ENCODE results near the gene ERBB4. TPM values are rescaled to one million over a fixed set of nuclear protein-coding genes. Genes with fewer than 3 reads are reported as not detected.

The ERBB4 gene
- total and polyA plus RNA-seq, 10 of the 15 experiments (the other 5 are each of a cell fraction or from before 2014, with no cell fraction given), result under 0.01 to 0.23 (median 0.01) TPM; not detected in 4

DNA sequence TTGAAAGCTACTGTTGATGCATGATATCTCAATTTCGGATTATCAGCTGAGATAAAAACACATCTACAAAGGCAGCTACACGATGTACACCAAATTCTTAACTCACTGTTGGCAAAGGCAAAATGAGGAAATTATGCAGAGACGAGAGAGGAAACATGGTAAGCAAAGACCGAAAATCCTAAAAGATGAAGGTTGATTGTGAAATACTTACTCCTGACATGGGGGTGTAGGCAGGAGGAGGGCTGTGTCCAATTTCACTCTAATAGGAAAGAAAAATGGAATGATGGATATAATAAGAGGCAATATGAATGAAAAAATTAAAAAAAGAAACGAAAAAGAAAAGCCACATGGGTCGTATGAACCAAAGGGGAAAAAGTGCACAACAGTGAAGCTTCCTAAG is 1150.9 kb downstream of the ERBB4 start:
- TF ChIP-seq SMAD5 (IDR thresholded peaks at IDR 0.05; ENCODE audit: low read depth), result no peak
- TF ChIP-seq HCFC1 (IDR thresholded peaks at IDR 0.05; ENCODE audit: low read length), result no peak
- TF ChIP-seq SP1 (IDR thresholded peaks at IDR 0.05; ENCODE audit: low read depth, low read length), result no peak
- TF ChIP-seq SMAD1 (IDR thresholded peaks at IDR 0.05; ENCODE audit: low read depth, partially characterized antibody), result no peak
- no peak for TF ChIP-seq HDAC6 (IDR thresholded peaks at IDR 0.05; ENCODE audit: unreplicated experiment)
- no peak for TF ChIP-seq NR2C1 (IDR thresholded peaks at IDR 0.05)
- no peak for TF ChIP-seq KDM1A (IDR thresholded peaks at IDR 0.05; ENCODE audit: borderline replicate concordance)
- TF ChIP-seq FOXM1 (IDR thresholded peaks at IDR 0.05; ENCODE audit: low read depth, low read length), result no peak
- TF ChIP-seq BCL11A (IDR thresholded peaks at IDR 0.05; ENCODE audit: low read depth, low read length), result no peak
- TF ChIP-seq ESRRA (IDR thresholded peaks at IDR 0.05; ENCODE audit: low read length), result no peak
- no peak for TF ChIP-seq MTA3 (IDR thresholded peaks at IDR 0.05; ENCODE audit: borderline replicate concordance, low read length)
- TF ChIP-seq, protein P1, sequence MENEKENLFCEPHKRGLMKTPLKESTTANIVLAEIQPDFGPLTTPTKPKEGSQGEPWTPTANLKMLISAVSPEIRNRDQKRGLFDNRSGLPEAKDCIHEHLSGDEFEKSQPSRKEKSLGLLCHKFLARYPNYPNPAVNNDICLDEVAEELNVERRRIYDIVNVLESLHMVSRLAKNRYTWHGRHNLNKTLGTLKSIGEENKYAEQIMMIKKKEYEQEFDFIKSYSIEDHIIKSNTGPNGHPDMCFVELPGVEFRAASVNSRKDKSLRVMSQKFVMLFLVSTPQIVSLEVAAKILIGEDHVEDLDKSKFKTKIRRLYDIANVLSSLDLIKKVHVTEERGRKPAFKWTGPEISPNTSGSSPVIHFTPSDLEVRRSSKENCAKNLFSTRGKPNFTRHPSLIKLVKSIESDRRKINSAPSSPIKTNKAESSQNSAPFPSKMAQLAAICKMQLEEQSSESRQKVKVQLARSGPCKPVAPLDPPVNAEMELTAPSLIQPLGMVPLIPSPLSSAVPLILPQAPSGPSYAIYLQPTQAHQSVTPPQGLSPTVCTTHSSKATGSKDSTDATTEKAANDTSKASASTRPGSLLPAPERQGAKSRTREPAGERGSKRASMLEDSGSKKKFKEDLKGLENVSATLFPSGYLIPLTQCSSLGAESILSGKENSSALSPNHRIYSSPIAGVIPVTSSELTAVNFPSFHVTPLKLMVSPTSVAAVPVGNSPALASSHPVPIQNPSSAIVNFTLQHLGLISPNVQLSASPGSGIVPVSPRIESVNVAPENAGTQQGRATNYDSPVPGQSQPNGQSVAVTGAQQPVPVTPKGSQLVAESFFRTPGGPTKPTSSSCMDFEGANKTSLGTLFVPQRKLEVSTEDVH (IDR thresholded peaks at IDR 0.05; ENCODE audit: low read depth, partially characterized antibody), result no peak
- no peak for TF ChIP-seq JUND (IDR thresholded peaks at IDR 0.05; ENCODE audit: low read depth, low read length)
- TF ChIP-seq YY1 (IDR thresholded peaks at IDR 0.05; ENCODE audit: low read depth, low read length), result no peak
- TF ChIP-seq ZNF207 (IDR thresholded peaks at IDR 0.05; ENCODE audit: borderline replicate concordance), result no peak
- H3K4me2 ChIP-seq (ENCODE audit: control insufficient read depth, insufficient read depth), result no peak overlapping the region
- ATAC-seq (no peak), FAIRE-seq (no peak), DNase-seq (ENCODE audit: low read depth, low spot score) (no peak)
- H3K79me2 ChIP-seq (ENCODE audit: control insufficient read depth, insufficient read depth, low read length), result no peaks in the 10 kb centered on the region
- no peaks in the 10 kb centered on the region for H3K9me3 ChIP-seq (replicated peaks; ENCODE audit: control insufficient read depth, insufficient read depth, low read length)
- no peaks in the 10 kb centered on the region for H4K20me1 ChIP-seq (ENCODE audit: control insufficient read depth, insufficient read depth)
- ChIA-PET POLR2A (no interaction called here), SMC1A (ENCODE audit: uncharacterized antibody, unreplicated experiment) (interaction anchor here (0.8 to 0.9 kb wide), 2 partner anchors 10 to 19 kb away, joined by 3 read pairs; no protein-coding TSS in a partner anchor), RAD21 (ENCODE audit: unreplicated experiment) (no interaction called here), CTCF (no interaction called here)
- no peaks in the 10 kb centered on the region for H3K4me1 ChIP-seq (ENCODE audit: control insufficient read depth, insufficient read depth, low read length)
- no peak overlapping the region for H3K4me3 ChIP-seq
- H3K27me3 ChIP-seq (replicated peaks in 1 of 2; ENCODE audit: control insufficient read depth in 2 of 2, insufficient read depth in 2 of 2, low read length in 1 of 2), result no peaks in the 10 kb centered on the region
- BruUV-seq (replicated peaks), result no TSS peak
- in situ Hi-C loops (cut with MboI) (no loop called here), intact Hi-C loops (cut with micrococcal nuclease; ENCODE audit: unreplicated experiment) (no loop called here)
- H3K9ac ChIP-seq (ENCODE audit: control insufficient read depth, insufficient read depth, low read length), result no peak overlapping the region
- WGBS (ENCODE audit: insufficient coverage, insufficient replicate concordance, low lambda C conversion rate, missing lambda C conversion rate), result 8% methylated on average over 6 of the region's 6 CpGs
- H3K36me3 ChIP-seq (ENCODE audit: control insufficient read depth in 2 of 2, insufficient read depth in 2 of 2, low read length in 1 of 2), result no peaks in the 10 kb centered on the region
- H2AFZ ChIP-seq (ENCODE audit: control insufficient read depth, low read depth, low read length), result no peak overlapping the region
- H3K27ac ChIP-seq (ENCODE audit: control insufficient read depth, insufficient read depth), result no peak overlapping the region
